Trophoblast cell (in vitro differentiated cells and primary cell): ENCODE results near the gene SREK1.

ENCODE experiments used
- DNase-seq, 2 donors: peaks; one replicate each; pipeline ENCODE4 v3.0.0-alpha.2; 2016
- H2AFZ ChIP-seq: 2 replicates; pipeline ENCODE4 v1.6.1; 2013; ENCODE audit warnings: low read length, moderate library complexity, mild to moderate bottlenecking; ENCODE audit not compliant: insufficient read depth, poor library complexity
- H2AK5ac ChIP-seq: 2 replicates; pipeline ENCODE4 v1.6.1; 2013; ENCODE audit warnings: mild to moderate bottlenecking, low read length
- H2BK120ac ChIP-seq: 2 replicates; pipeline ENCODE4 v1.6.1; 2013; ENCODE audit warnings: low read length, mild to moderate bottlenecking, moderate library complexity; ENCODE audit not compliant: insufficient read depth, poor library complexity
- H2BK12ac ChIP-seq: 2 replicates; pipeline ENCODE4 v1.6.1; 2013; ENCODE audit warnings: mild to moderate bottlenecking, low read length, moderate library complexity
- H2BK5ac ChIP-seq: 2 replicates; pipeline ENCODE4 v1.6.1; 2013; ENCODE audit warnings: low read length, low read depth, moderate library complexity, mild to moderate bottlenecking; ENCODE audit not compliant: poor library complexity
- H3K14ac ChIP-seq: 2 replicates; pipeline ENCODE4 v1.6.1; 2013; ENCODE audit warnings: mild to moderate bottlenecking, low read length
- H3K18ac ChIP-seq: 2 replicates; pipeline ENCODE4 v1.6.1; 2013; ENCODE audit warnings: mild to moderate bottlenecking, low read length
- H3K23ac ChIP-seq: 2 replicates; pipeline ENCODE4 v1.6.1; 2013; ENCODE audit warnings: low read length
- H3K27ac ChIP-seq: 2 replicates; pipeline ENCODE4 v1.5.1; 2013; ENCODE audit warnings: low read depth, mild to moderate bottlenecking, inconsistent platforms, low read length, moderate library complexity
- H3K27me3 ChIP-seq: 2 replicates; pipeline ENCODE4 v1.6.1; 2013; ENCODE audit warnings: inconsistent platforms, mild to moderate bottlenecking, low read length, moderate library complexity; ENCODE audit not compliant: insufficient read depth
- H3K36me3 ChIP-seq, 2 experiments: 1 replicate in 1 of 2; 2 replicates in 1 of 2; pipeline ENCODE4 v1.6.1; 2013; ENCODE audit warnings: low read length in 2 of 2, mild to moderate bottlenecking in 2 of 2, moderate library complexity in 1 of 2; ENCODE audit not compliant: insufficient read depth in 2 of 2, control insufficient read depth in 1 of 2
- H3K4ac ChIP-seq: 2 replicates; pipeline ENCODE4 v1.6.1; 2013; ENCODE audit warnings: low read depth, mild to moderate bottlenecking, low read length, moderate library complexity
- H3K4me1 ChIP-seq, 2 experiments: 1 replicate in 1 of 2; 2 replicates in 1 of 2; pipeline ENCODE4 v1.6.1; 2013; ENCODE audit warnings: low read length in 2 of 2, mild to moderate bottlenecking in 2 of 2, moderate library complexity in 1 of 2; ENCODE audit not compliant: insufficient read depth in 2 of 2, control insufficient read depth in 1 of 2
- H3K4me2 ChIP-seq: 2 replicates; pipeline ENCODE4 v1.6.1; 2013; ENCODE audit warnings: inconsistent platforms, mild to moderate bottlenecking, low read length, moderate library complexity
- H3K4me3 ChIP-seq: 2 replicates; pipeline ENCODE4 v1.5.1; 2013; ENCODE audit warnings: mild to moderate bottlenecking, low read depth, low read length, inconsistent platforms
- H3K79me1 ChIP-seq: one replicate; pipeline ENCODE4 v1.6.1; 2013; ENCODE audit warnings: low read length
- H3K79me2 ChIP-seq: 2 replicates; pipeline ENCODE4 v1.6.1; 2013; ENCODE audit warnings: low read length, mild to moderate bottlenecking; ENCODE audit not compliant: control insufficient read depth, insufficient read depth, poor library complexity
- H3K9ac ChIP-seq: 2 replicates; pipeline ENCODE4 v1.6.1; 2013; ENCODE audit warnings: mild to moderate bottlenecking, low read length
- H3K9me3 ChIP-seq: 2 replicates; pipeline ENCODE4 v1.6.1; 2013; ENCODE audit warnings: low read depth, mild to moderate bottlenecking, control low read depth, inconsistent platforms, low read length; ENCODE audit not compliant: insufficient read depth
- H4K12ac ChIP-seq: 2 replicates; pipeline ENCODE4 v1.6.1; 2013; ENCODE audit warnings: low read depth, mild to moderate bottlenecking, low read length, moderate library complexity
- H4K8ac ChIP-seq: 2 replicates; pipeline ENCODE4 v1.6.1; 2013; ENCODE audit warnings: low read depth, mild to moderate bottlenecking, low read length, moderate library complexity
- H4K91ac ChIP-seq: one replicate; pipeline ENCODE4 v1.6.1; 2013; ENCODE audit warnings: low read depth, mild to moderate bottlenecking, low read length, moderate library complexity
- WGBS: extraction: QIAGEN DNeasy Blood & Tissue Kit; methylation state at CpG from one replicate; pipeline ENCODE4 v1.1.7; 2013; ENCODE audit warnings: missing lambda C conversion rate; ENCODE audit not compliant: insufficient read length, insufficient coverage; ENCODE audit errors: extremely low coverage; 5-methylcytosine and 5-hydroxymethylcytosine counted together

SREK1 gene

DNA sequence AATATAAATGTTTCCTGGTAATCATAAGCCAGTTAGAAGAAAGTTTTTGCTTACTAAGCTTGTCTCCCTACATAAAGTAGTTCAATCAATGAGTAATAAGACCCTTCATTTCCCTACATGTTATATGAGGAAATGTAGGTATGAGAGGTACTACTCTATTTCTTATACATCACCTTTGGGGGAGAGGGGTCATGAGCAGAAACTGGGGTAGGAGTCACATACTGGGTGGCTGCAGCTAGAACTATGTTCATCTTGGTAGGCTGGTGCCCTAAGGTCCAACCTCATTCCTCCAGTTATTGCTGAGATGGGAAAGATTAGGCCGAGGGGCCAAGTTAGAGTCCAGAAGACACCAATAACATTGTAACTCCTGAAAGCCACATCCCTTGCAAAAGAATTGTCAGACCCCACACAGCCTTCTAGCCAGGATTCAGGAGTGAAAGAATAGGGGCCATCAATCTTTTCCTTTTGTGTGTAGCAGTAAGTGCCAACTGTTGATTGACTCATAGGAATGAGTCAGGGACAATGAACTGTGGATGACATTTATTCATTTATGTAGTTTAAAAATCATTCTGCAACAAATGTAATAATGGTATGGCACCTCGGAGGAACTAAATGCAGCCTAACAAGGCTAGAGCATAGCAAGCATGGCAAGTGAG lies 21.6 kb upstream of the SREK1 start:
- H3K4ac ChIP-seq, result no peak overlapping the region
- H2AK5ac ChIP-seq, result no peak overlapping the region
- no peak overlapping the region for H2BK5ac ChIP-seq
- H3K79me1 ChIP-seq, result no peaks in the 10 kb centered on the region
- no peaks in the 10 kb centered on the region for H3K4me1 ChIP-seq
- no peaks in the 10 kb centered on the region for H3K9me3 ChIP-seq
- no peak for DNase-seq
- H3K36me3 ChIP-seq, result no peaks in the 10 kb centered on the region
- no peak overlapping the region for H3K14ac ChIP-seq
- H4K12ac ChIP-seq, result no peak overlapping the region
- H3K27ac ChIP-seq, result no peak overlapping the region
- H3K9ac ChIP-seq, result no peak overlapping the region
- no peak overlapping the region for H4K91ac ChIP-seq
- H3K4me3 ChIP-seq, result no peak overlapping the region
- no peak overlapping the region for H3K23ac ChIP-seq
- H3K18ac ChIP-seq, result no peak overlapping the region
- H3K79me2 ChIP-seq, result no peaks in the 10 kb centered on the region
- WGBS, result no CpG with 5 or more reads among the region's 2 CpGs
- H3K4me2 ChIP-seq, result no peak overlapping the region
- no peak overlapping the region for H2BK12ac ChIP-seq
- no peak overlapping the region for H2BK120ac ChIP-seq
- no peak overlapping the region for H2AFZ ChIP-seq
- H4K8ac ChIP-seq, result no peak overlapping the region
- H3K27me3 ChIP-seq, result no peaks in the 10 kb centered on the region

DNA sequence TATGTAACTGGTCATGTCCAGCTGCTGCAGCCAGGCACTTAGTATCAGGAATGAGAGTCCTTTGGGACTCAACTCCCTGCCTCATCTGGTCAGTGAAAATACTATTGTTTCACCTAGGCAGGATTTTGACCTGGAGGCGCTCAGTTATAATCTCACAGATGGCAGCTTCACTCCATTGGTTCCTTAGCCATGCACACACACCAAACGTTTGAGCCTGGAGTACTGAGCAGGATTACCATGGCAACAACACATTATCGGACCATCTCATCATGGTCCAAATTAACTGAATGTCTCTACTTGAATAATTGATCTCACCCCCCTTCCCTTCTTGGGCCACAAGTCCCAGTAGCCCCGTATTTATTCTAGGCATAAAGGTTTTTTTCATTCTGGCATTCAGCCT lies 15.0 kb upstream of the SREK1 start:
- no CpG with 5 or more reads among the region's 4 CpGs for WGBS
- Histone ChIP-seq H2BK120ac (no peak overlapping the region), H3K4me3 (no peak overlapping the region), H3K79me2 (no peaks in the 10 kb centered on the region), H3K4ac (no peak overlapping the region), H3K14ac (no peak overlapping the region), H3K9me3 (no peaks in the 10 kb centered on the region), H3K23ac (no peak overlapping the region), H3K36me3 (no peaks in the 10 kb centered on the region), H2AK5ac (no peak overlapping the region), H3K4me2 (no peak overlapping the region), H3K18ac (no peak overlapping the region), H2BK5ac (no peak overlapping the region), H3K27me3 (no peaks in the 10 kb centered on the region), H2AFZ (no peak overlapping the region), H4K91ac (no peak overlapping the region), H4K12ac (no peak overlapping the region), H4K8ac (no peak overlapping the region), H3K4me1 (no peaks in the 10 kb centered on the region), H3K27ac (no peak overlapping the region), H3K79me1 (no peaks in the 10 kb centered on the region), H2BK12ac (no peak overlapping the region), H3K9ac (no peak overlapping the region)
- no peak for DNase-seq

DNA sequence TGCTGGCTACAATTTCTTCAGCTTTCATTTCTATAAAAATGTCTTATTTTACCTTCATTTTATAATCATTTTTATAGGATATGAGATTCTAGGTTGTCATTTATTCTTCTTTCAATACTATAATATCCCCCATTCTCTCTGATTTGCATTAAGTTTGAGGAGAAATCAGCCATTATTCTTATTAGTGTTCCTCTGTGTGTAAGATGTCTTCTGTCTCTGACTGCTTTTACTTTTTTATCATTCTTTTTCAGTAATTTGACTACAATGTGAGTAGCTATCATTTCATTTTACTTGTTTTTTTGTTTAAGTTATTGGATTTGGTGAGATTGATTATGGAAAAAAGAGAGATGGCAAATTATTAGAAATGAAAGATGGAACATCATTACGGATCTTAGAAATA lies 13.6 kb upstream of the SREK1 start:
- no peaks in the 10 kb centered on the region for H3K9me3 ChIP-seq
- no peak overlapping the region for H2BK12ac ChIP-seq
- H3K4me3 ChIP-seq, result no peak overlapping the region
- no peak overlapping the region for H3K4ac ChIP-seq
- no peaks in the 10 kb centered on the region for H3K4me1 ChIP-seq
- no peak overlapping the region for H3K27ac ChIP-seq
- H2BK120ac ChIP-seq, result no peak overlapping the region
- no peak overlapping the region for H3K14ac ChIP-seq
- no peak overlapping the region for H3K23ac ChIP-seq
- no peak overlapping the region for H4K12ac ChIP-seq
- no peaks in the 10 kb centered on the region for H3K27me3 ChIP-seq
- no peak overlapping the region for H3K4me2 ChIP-seq
- H2BK5ac ChIP-seq, result no peak overlapping the region
- no peak overlapping the region for H4K91ac ChIP-seq
- no peak overlapping the region for H3K18ac ChIP-seq
- WGBS, result no CpG with 5 or more reads among the region's 1 CpG
- H3K79me1 ChIP-seq, result no peaks in the 10 kb centered on the region
- H2AK5ac ChIP-seq, result no peak overlapping the region
- H2AFZ ChIP-seq, result no peak overlapping the region
- no peak overlapping the region for H4K8ac ChIP-seq
- no peaks in the 10 kb centered on the region for H3K36me3 ChIP-seq
- DNase-seq, result no peak
- no peak overlapping the region for H3K9ac ChIP-seq
- H3K79me2 ChIP-seq, result no peaks in the 10 kb centered on the region

DNA sequence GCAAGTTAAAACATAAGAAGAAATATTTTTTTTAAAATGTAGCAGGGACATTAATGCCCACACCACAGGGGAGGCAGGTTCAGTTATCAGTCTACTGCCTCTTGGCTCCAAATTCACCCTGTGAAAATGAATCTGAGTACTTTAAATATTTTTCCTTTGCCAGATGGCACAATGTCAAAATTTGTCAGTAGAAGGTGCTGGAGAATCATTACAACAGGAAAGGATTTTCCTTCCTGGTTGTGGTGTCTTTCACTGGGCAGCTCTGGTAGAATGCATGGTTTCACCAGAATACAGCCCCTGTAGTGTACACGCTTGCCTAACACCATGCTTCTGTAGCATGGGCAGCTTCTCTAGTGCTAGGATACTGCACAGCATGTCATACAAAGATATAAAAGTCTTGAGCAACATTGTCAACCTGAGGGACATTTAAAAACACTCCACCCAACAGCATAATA lies 9.7 kb upstream of the SREK1 start:
- Histone ChIP-seq H3K36me3 (no peaks in the 10 kb centered on the region), H3K27me3 (no peaks in the 10 kb centered on the region), H3K4me2 (no peak overlapping the region), H3K4ac (no peak overlapping the region), H3K4me1 (no peaks in the 10 kb centered on the region), H3K9ac (peak overlapping the region; percentile 53), H3K23ac (no peak overlapping the region), H3K27ac (no peak overlapping the region), H2AFZ (no peak overlapping the region), H3K18ac (no peak overlapping the region), H2BK5ac (no peak overlapping the region), H4K8ac (no peak overlapping the region), H3K9me3 (no peaks in the 10 kb centered on the region), H4K91ac (no peak overlapping the region), H3K14ac (no peak overlapping the region), H2BK120ac (no peak overlapping the region), H3K4me3 (no peak overlapping the region), H2BK12ac (no peak overlapping the region), H3K79me2 (no peaks in the 10 kb centered on the region), H4K12ac (no peak overlapping the region), H2AK5ac (no peak overlapping the region), H3K79me1 (no peaks in the 10 kb centered on the region)
- no CpG with 5 or more reads among the region's 1 CpG for WGBS
- no peak for DNase-seq
